Gastrocnemius medialis (tissue), 4 donors: ENCODE results near the gene SPDYE2.
"Not testable (repeated sequence)": the region's sequence is repeated elsewhere in the genome, so short reads cannot be mapped to it uniquely, and the experiment has no call there.

ENCODE experiments used
- POLR2A ChIP-seq, 2 donors: fragments of 450-650 bp; IDR thresholded peaks; one replicate each; pipeline ENCODE4 v1.6.1; 2017; ENCODE audit warnings: antibody characterized with exemption in 2 of 2, mild to moderate bottlenecking in 2 of 2, moderate library complexity in 2 of 2
- TF ChIP-seq, protein P1 (sequence below), 5 experiments: fragments of 450-650 bp in 3 of 5; fragments of 200-600 bp in 2 of 5; sonication (generic) in 2 of 5; IDR thresholded peaks in 4 of 5; conservative IDR thresholded peaks in 1 of 5; 1 replicate in 4 of 5; 2 replicates in 1 of 5; pipeline ENCODE4 v1.5.1; 2016 to 2019; ENCODE audit warnings: antibody characterized with exemption in 5 of 5, mild to moderate bottlenecking in 3 of 5, moderate library complexity in 3 of 5

DNA sequence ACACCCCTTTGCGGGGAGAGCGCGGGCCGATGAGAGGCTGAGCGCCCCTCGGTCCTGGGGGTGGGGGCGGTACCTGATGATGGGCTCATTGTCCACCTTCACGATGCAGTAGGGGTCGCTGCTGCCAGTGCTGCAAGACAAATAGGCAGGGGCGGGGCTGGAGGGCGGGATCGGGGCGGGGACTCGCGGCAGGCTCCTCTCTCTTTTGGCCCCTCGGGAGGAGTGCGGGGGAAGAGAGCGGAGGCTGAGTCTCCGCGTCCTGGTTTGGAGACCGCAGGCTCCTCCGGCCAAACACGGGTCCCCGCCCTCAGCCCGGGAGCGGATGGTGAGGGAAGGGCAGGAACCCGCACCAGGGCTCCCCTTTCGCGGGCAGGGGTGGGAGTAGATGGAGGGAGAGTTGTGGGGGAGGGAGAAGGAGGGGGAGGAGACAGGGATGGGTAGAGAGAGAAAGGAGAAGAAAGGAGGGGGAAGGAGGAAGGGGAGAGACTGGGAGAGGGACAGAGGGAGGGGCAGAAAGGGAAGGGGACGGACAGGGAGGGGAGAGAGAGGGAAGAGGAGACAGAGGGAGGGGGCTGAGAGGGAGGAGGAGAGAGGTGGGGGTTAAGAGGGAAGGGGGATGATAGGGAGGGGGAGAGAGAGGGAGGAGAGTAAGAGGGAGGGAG lies 60.1 kb downstream of the SPDYE2 start:
- TF ChIP-seq, protein P1, sequence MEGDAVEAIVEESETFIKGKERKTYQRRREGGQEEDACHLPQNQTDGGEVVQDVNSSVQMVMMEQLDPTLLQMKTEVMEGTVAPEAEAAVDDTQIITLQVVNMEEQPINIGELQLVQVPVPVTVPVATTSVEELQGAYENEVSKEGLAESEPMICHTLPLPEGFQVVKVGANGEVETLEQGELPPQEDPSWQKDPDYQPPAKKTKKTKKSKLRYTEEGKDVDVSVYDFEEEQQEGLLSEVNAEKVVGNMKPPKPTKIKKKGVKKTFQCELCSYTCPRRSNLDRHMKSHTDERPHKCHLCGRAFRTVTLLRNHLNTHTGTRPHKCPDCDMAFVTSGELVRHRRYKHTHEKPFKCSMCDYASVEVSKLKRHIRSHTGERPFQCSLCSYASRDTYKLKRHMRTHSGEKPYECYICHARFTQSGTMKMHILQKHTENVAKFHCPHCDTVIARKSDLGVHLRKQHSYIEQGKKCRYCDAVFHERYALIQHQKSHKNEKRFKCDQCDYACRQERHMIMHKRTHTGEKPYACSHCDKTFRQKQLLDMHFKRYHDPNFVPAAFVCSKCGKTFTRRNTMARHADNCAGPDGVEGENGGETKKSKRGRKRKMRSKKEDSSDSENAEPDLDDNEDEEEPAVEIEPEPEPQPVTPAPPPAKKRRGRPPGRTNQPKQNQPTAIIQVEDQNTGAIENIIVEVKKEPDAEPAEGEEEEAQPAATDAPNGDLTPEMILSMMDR (IDR thresholded peaks at IDR 0.05 in 4 of 5, conservative IDR thresholded peaks at IDR 0.05 in 1 of 5), result not testable (repeated sequence)
- not testable (repeated sequence) for TF ChIP-seq POLR2A (IDR thresholded peaks at IDR 0.05)
